OCI-LY1 (cell line): ENCODE data around the gene MLH3.

Experiments used
- CTCF ChIP-seq: fragments of 200-600 bp; sonication (generic), shearing (Covaris generic); IDR thresholded peaks from 2 replicates; pipeline ENCODE4 v1.5.1; 2017; ENCODE audit warnings: mild to moderate bottlenecking, antibody characterized with exemption, low read length, moderate library complexity, mixed read lengths
- EZH2 ChIP-seq: fragments of 200-600 bp; sonication (generic), shearing (Covaris generic); IDR thresholded peaks from 2 replicates; pipeline ENCODE4 v1.8.0; 2017; ENCODE audit warnings: borderline replicate concordance, mixed run types, mild to moderate bottlenecking, antibody characterized with exemption, low read length, moderate library complexity, mixed read lengths

GRCh38 chr14:75032939-75033338 lies 18.3 kb downstream of the MLH3 start:
- no peak for TF ChIP-seq CTCF
- TF ChIP-seq EZH2 = no peak
